Dedifferentiated amniotic fluid mesenchymal stem cell (primary cell): ENCODE results near the gene ASIC4.

Experiments used
- DNase-seq: peaks from one replicate; pipeline ENCODE4 v3.0.0-alpha.2; 2016; ENCODE audit errors: extremely low spot score

The ASIC4 gene

GRCh38 chr2:219552382-219553167, 38.3 kb downstream of the ASIC4 start:
- peak; percentile 45 for DNase-seq

- DNase-seq = no peak
Measured at GRCh38 chr2:219553168-219553417, 38.8 kb downstream of the ASIC4 start.

GRCh38 chr2:219553463-219553963, 39.2 kb downstream of the ASIC4 start:
- DNase-seq = no peak

- no peak for DNase-seq
Measured at GRCh38 chr2:219554350-219554749, 40.1 kb downstream of the ASIC4 start.

- DNase-seq = no peak
Measured at GRCh38 chr2:219555956-219556355, 41.7 kb downstream of the ASIC4 start.

GRCh38 chr2:219556413-219556812, 42.1 kb downstream of the ASIC4 start:
- DNase-seq = no peak

- DNase-seq = no peak
Measured at GRCh38 chr2:219557320-219557719, 43.0 kb downstream of the ASIC4 start.

GRCh38 chr2:219557791-219558785, 43.8 kb downstream of the ASIC4 start:
- DNase-seq = no peak

GRCh38 chr2:219559156-219559915, 45.1 kb downstream of the ASIC4 start:
- no peak for DNase-seq

GRCh38 chr2:219560037-219560892, 46.0 kb downstream of the ASIC4 start:
- no peak for DNase-seq

GRCh38 chr2:219560893-219561178, 46.6 kb downstream of the ASIC4 start:
- no peak for DNase-seq

- DNase-seq = no peak
Measured at GRCh38 chr2:219561179-219562048, 47.1 kb downstream of the ASIC4 start.

- DNase-seq = no peak
Measured at GRCh38 chr2:219562049-219563020, 48.1 kb downstream of the ASIC4 start.

GRCh38 chr2:219563271-219563928, 49.1 kb downstream of the ASIC4 start:
- no peak for DNase-seq

- DNase-seq = no peak
Measured at GRCh38 chr2:219565130-219566080, 51.1 kb downstream of the ASIC4 start.

- DNase-seq = no peak
Measured at GRCh38 chr2:219566640-219567039, 52.4 kb downstream of the ASIC4 start.

- no peak for DNase-seq
Measured at GRCh38 chr2:219567131-219567530, 52.8 kb downstream of the ASIC4 start.
